ENCODE data around the gene RSAD2.

RSAD2 gene

DNA sequence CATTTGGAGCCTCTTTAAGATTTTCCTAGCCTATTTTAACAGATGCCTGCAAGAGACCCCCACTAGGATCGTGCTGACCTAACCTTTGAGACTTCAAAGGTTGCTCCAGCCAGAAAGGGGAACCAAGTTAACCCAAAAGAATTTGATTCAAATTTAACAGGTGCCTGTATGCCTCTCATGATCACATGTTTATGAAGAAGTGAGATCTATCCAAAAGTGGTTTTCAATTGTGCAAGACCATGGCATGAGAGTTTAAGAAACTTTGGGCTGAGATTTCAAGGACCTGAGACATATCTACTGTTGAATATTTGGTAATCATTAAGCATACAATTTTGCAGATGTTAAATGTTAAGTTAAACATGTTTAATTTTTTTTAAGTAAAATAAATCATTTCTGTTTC, 1.3 kb upstream of the RSAD2 start:
- Mint-ChIP-seq H3K36me3 (ENCODE audit: low read depth) (no peaks in the 10 kb centered on the region), H3K4me3 (no peak overlapping the region), H3K27me3 (ENCODE audit: low read depth) (no peaks in the 10 kb centered on the region), H3K4me1 (peaks cover 5% of the 10 kb centered on the region), H3K27ac (no peak overlapping the region), H3K9me3 (peaks cover 18% of the 10 kb centered on the region)
- TF ChIP-seq, protein P1, sequence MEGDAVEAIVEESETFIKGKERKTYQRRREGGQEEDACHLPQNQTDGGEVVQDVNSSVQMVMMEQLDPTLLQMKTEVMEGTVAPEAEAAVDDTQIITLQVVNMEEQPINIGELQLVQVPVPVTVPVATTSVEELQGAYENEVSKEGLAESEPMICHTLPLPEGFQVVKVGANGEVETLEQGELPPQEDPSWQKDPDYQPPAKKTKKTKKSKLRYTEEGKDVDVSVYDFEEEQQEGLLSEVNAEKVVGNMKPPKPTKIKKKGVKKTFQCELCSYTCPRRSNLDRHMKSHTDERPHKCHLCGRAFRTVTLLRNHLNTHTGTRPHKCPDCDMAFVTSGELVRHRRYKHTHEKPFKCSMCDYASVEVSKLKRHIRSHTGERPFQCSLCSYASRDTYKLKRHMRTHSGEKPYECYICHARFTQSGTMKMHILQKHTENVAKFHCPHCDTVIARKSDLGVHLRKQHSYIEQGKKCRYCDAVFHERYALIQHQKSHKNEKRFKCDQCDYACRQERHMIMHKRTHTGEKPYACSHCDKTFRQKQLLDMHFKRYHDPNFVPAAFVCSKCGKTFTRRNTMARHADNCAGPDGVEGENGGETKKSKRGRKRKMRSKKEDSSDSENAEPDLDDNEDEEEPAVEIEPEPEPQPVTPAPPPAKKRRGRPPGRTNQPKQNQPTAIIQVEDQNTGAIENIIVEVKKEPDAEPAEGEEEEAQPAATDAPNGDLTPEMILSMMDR (IDR thresholded peaks at IDR 0.05; ENCODE audit: unreplicated experiment in 3 of 3) = no peak

DNA sequence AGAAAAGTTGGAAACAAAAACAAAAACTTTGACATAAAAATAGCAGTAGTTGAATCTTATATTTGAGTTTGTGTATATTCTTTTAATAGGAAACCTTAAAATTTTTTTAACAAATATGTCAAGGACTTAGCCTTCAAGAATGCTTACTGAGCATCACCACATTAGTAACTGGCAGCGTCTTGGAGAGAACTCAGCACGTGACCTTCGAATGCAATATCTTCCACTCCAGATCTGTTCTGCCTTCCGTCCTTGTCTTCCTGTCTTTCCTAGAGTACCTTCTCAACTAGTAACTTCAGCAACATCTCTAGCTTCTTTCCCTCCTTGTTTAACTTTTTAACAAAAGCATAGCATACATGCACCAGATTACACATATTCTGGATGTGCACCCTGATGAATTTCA, 972 bp downstream of the RSAD2 start:
- Mint-ChIP-seq H3K4me1 (peaks cover 19% of the 10 kb centered on the region), H3K9me3 (peaks cover 18% of the 10 kb centered on the region), H3K4me3 (no peak overlapping the region), H3K27me3 (ENCODE audit: low read depth) (peaks cover 6% of the 10 kb centered on the region), H3K27ac (no peak overlapping the region), H3K36me3 (ENCODE audit: low read depth) (no peaks in the 10 kb centered on the region)
- TF ChIP-seq, protein P1 (IDR thresholded peaks at IDR 0.05; ENCODE audit: unreplicated experiment in 3 of 3) = no peak

DNA sequence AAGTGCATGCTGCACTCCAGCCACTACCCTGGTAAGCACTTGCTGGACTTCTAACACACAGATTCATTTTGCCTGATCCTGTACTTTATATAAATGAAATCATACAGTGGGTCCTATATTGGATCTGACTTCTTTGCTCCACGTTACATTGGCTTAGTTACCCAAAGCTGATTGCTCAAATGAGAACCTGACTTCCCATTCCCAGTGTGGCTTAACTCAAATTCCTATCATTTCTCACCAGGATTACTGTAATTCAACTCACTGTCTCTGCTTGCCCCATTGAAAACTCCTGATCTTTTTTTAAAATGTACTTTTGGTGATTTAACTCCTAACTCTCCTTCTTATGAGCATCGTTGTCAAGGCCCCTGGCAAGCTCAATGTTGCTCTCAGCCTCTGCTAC, 1.4 kb downstream of the RSAD2 start:
- Mint-ChIP-seq H3K9me3 (peaks cover 15% of the 10 kb centered on the region), H3K27me3 (ENCODE audit: low read depth) (peaks cover 6% of the 10 kb centered on the region), H3K27ac (no peak overlapping the region), H3K4me1 (peaks cover 24% of the 10 kb centered on the region), H3K4me3 (no peak overlapping the region), H3K36me3 (ENCODE audit: low read depth) (no peaks in the 10 kb centered on the region)
- TF ChIP-seq, protein P1 (IDR thresholded peaks at IDR 0.05; ENCODE audit: unreplicated experiment in 3 of 3) = no peak

DNA sequence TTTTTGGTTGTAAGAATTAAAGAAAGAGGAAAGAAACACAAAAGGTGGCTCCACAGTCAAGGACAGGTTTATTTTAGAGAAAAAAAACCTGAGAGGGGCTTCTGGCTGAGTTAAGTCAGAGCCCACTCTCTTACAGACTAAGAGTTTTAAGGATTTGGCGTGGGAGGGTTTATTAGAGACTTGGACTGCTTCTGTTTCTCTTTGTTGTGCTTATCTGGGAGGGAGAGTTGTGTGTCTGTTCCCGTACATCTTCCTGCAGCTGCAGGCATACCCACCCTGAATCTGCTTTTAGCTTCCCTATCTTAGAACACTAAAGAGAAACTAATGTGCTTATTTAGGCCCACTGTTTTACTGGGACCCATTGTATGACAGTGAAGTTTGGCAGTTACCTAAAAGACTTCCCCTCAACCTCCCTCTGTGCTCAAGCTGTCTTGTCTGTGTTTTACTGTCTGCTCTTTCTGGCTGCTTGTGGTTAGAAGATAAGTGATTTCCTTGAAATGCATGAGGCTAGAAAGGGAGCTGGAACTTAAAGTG, 2.7 kb downstream of the RSAD2 start:
- peak overlapping the region; percentile 56 to 77 (median 66) for H3K27ac Mint-ChIP-seq
- TF ChIP-seq, protein P1 (IDR thresholded peaks at IDR 0.05; ENCODE audit: unreplicated experiment in 3 of 3) = no peak
- peaks cover 6% of the 10 kb centered on the region for H3K27me3 Mint-ChIP-seq (ENCODE audit: low read depth)

DNA sequence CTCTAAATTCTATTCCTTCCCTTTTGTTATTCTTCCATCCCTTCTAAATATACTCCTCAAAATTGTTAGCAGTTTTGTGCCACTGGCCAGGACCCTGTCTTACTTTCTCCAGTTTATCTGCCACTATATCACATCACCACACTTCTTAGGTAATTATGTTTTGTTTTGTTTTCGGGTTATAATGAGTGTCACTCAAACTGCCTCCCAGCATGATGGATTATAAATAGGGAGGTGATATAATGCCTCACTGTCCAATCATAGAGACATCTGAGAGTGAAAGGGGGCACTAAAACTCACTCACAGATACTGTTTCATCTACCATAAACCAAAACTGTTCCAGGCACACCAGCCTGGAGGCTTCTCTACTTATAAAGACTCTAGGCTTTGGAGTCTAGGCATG, 3.5 kb downstream of the RSAD2 start:
- no peaks in the 10 kb centered on the region for H3K36me3 Mint-ChIP-seq (ENCODE audit: low read depth)
- peak overlapping the region in 1 of 3 experiments; percentile 18 for H3K4me3 Mint-ChIP-seq
- TF ChIP-seq, protein P1 (IDR thresholded peaks at IDR 0.05; ENCODE audit: unreplicated experiment in 3 of 3) = no peak
- peak overlapping the region; percentile 59 to 77 (median 66) for H3K27ac Mint-ChIP-seq
- H3K4me1 Mint-ChIP-seq = peaks cover 26% of the 10 kb centered on the region
- H3K9me3 Mint-ChIP-seq = peaks cover 14% of the 10 kb centered on the region
- peaks cover 6% of the 10 kb centered on the region for H3K27me3 Mint-ChIP-seq (ENCODE audit: low read depth)

More for the DNA sequence above, 2.7 kb downstream of the RSAD2 start:
- H3K4me1 Mint-ChIP-seq = peaks cover 26% of the 10 kb centered on the region
- H3K9me3 Mint-ChIP-seq = peaks cover 14% of the 10 kb centered on the region
- no peaks in the 10 kb centered on the region for H3K36me3 Mint-ChIP-seq (ENCODE audit: low read depth)
- H3K4me3 Mint-ChIP-seq = peak overlapping the region in 1 of 3 experiments; percentile 0

DNA sequence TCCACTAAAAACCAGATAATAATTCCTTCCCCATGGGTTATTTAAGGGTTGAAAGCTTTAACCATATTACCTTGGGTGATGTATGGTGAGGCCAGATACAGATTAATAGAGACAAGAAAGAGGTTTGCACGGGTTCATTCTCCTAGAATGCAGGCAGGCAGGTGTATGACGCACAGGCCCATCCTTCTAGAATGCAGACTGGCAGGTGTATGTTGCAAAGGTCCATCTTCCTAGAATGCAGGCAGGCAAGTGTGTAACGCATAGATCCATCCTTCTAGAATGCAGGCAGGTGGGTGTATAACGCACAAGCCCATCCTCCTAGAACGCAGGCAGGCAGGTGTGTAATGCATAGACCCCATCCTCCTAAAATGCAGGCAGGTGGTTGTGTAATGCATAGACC, 3.9 kb downstream of the RSAD2 start:
- H3K27ac Mint-ChIP-seq = peak overlapping the region; percentile 18 to 77 (median 66)
- peaks cover 6% of the 10 kb centered on the region for H3K27me3 Mint-ChIP-seq (ENCODE audit: low read depth)
- H3K4me1 Mint-ChIP-seq = peaks cover 26% of the 10 kb centered on the region
- no peak overlapping the region for H3K4me3 Mint-ChIP-seq
- TF ChIP-seq, protein P1 (IDR thresholded peaks at IDR 0.05; ENCODE audit: unreplicated experiment in 3 of 3) = no peak
- H3K36me3 Mint-ChIP-seq (ENCODE audit: low read depth) = no peaks in the 10 kb centered on the region
- peaks cover 14% of the 10 kb centered on the region for H3K9me3 Mint-ChIP-seq
